ENCODE data around the gene CENPN.

GRCh38 chr16:81026429-81026828, 19.4 kb downstream of the CENPN start:
- TF ChIP-seq CTCF (optimal IDR thresholded peaks at IDR 0.05 in 1 of 3, IDR thresholded peaks at IDR 0.05 in 1 of 3, conservative IDR thresholded peaks at IDR 0.05 in 1 of 3; ENCODE audit: extremely low read depth in 1 of 3, insufficient read depth in 2 of 3, low read length in 3 of 3) (no peak), EZH2 (IDR thresholded peaks at IDR 0.05; ENCODE audit: low read length) (no peak)

Data from keratinocyte (primary cell).